Activated CD8-positive, alpha-beta memory T cell treated with anti-CD3 and anti-CD28 coated beads for 1 hour (primary cell): ENCODE data around the gene IPO8.
"Not testable (repeated sequence)": the region's sequence is repeated elsewhere in the genome, so short reads cannot be mapped to it uniquely, and the experiment has no call there.

Source experiments
- DNase-seq, 2 donors: peaks; one replicate each; pipeline ENCODE4 v3.0.0-alpha.2; 2020; ENCODE audit warnings: low read depth in 1 of 2; ENCODE audit errors: extremely low read depth in 1 of 2

Gene IPO8

DNA sequence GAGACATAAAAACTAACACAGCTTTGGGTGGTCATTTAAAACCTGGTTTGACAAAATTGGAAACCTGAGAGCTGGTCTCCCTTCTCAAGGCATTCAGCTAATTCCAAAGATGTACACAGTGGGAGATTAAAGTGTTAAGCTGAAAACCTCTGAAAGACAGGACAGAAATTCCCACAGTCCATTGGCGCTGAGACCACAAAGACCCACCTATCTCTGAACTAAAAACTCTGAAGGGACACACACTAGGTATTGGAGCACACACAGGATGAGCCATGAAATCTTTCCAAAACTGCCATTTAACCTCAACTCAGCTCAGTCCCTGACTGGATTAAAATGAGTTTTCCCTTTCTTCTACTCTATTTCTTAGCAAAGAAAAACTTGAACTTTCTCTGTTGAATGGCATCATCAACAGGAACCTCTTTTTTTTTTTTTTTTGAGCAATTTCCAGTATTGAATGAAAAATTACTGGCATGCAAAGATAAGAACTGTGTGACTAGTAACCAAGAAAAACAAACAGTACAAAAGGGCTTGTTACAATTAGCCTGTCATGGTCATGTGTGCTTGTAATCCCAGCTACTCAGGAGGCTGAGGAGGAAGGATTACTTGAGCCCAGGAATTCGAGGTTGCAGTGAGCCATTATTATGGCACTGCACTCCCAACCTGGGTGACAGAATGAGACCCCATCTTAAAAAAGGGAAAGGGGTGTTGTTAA lies 82.4 kb downstream of the IPO8 start:
- no peak for DNase-seq

DNA sequence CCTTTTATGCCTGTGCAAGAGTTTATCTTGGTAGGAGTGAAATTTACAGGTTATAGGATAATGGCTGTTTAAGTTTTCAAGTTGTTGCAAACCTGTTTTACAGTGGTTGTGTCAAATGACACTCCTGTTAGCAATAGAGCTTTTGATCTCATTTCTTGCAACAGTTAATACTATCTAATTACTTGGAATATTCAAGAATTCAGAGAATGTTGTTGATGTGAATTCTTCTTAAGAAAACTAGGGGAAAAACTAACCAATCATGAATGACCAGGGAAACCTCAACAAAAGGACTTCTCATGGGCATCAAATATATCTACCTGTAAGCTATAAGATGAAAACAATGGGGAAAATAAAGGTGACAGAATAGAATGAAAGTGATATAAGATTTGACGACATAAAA lies 85.0 kb downstream of the IPO8 start:
- DNase-seq, result no peak

GRCh38 chr12:30609819-30610218 lies 85.8 kb downstream of the IPO8 start:
- not testable (repeated sequence) for DNase-seq

GRCh38 chr12:30604302-30604701 lies 91.4 kb downstream of the IPO8 start:
- not testable (repeated sequence) for DNase-seq

DNA sequence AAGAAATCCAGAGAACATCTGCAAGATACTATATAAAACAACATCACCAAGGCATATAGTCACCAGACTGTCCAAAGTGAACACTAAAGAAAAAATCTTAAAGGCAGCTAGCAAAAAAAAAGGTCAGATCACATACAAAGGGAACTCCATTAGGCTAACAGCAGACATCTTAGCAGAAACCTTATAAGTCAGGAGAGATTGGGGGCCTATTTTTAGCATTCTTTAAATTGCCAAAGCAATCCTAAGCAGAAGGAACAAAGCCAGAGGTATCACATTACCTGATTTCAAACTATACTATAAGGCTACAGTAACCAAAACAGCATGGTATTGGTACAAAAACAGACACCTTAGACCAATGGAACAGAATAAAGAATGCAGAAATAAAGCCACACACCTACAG lies 92.5 kb downstream of the IPO8 start:
- DNase-seq, result no peak

- no peak for DNase-seq
Observed at GRCh38 chr12:30602678-30603077, 93.0 kb downstream of the IPO8 start.

DNA sequence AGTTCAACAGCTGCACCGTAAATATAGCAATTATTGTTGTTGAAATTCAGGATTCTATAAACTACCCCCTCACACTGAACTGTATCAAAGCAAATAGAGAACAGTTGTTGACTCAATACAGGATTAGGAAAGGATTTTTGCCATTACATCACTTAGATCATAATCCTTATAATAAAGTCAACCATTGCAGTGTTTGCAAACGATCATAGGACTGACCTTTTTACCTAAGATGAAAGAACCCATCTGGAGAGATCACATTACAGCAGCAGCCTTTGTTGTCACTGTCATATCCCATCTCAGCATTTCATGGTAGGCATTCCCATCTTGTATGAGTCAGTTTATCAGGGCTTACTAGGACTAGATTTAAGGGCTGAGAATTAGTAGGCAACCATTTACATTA lies 96.1 kb downstream of the IPO8 start:
- DNase-seq, result no peak

- DNase-seq, result no peak
Observed at GRCh38 chr12:30598889-30599288, 96.8 kb downstream of the IPO8 start.

- no peak for DNase-seq
Observed at GRCh38 chr12:30595742-30596141, 99.9 kb downstream of the IPO8 start.

DNA sequence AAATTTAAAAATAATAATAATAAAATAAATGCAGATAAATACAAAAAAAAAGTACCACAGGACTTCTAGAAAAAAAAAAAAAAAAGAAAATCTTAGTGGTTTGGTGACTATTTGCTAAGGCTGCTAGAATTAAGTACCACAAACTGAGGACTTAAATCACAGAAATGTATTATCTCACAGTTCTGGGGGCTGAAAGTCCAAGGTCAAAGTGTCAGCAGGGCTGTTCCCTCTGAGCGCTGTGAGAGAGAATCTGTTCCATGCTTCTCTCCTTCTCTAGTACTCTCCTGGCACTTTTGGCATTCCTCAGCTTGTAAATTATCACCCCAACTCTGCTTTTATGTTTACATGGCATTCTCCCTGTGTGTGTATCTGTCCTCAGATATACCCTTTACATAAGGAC lies 101.2 kb downstream of the IPO8 start:
- DNase-seq, result no peak

GRCh38 chr12:30588572-30588971 lies 107.1 kb downstream of the IPO8 start:
- DNase-seq, result not testable (repeated sequence)

- no peak for DNase-seq
Observed at GRCh38 chr12:30587782-30588181, 107.9 kb downstream of the IPO8 start.

- DNase-seq, result no peak
Observed at GRCh38 chr12:30585877-30586276, 109.8 kb downstream of the IPO8 start.

DNA sequence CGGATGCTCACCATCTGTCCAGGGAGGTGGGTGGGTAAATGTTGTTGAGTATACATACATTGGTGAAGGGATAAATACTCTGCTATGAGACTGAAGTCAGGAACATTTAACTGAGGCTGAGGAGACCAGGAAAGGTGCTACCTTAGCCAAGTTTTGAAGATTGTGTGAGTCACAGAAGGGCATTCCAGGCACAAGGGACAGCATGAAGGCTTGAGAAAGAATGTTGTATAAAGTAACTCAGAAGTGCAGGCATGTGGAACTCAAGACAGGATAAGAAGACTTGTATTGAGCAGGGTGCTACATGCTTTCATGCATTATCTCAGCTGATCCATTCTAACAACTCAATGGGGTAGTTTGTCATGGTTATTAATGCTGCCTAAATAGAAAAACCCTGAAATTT lies 112.7 kb downstream of the IPO8 start:
- DNase-seq, result no peak

DNA sequence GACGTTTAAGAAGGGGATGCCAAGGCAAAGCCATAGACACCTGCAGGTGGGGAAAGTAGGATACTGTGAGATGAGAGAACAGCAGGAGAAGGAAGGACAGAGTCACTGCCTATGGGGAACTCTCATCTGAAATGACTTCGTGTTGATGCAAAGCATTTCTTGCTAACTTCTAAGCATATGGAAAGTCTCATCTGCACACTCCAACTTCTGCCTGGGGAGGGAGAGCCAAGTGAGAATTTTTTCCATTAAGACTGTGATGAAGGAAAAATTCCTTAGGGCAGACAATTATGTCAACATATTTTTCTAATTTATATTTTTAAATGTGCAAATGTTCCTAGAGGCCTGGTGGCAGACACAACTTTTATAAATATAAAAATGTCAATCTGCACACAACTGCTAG lies 115.3 kb downstream of the IPO8 start:
- DNase-seq, result no peak
